HepG2 (cell line): Measurements from ENCODE around the gene NDOR1. TPM values are rescaled to one million over a fixed set of nuclear protein-coding genes. Genes with fewer than 3 reads are reported as not detected.

Experiments used
- BCL6 ChIP-seq: IDR thresholded peaks from 2 replicates; pipeline ENCODE4 v1.6.1; 2016; ENCODE audit warnings: missing genetic modification reagents, missing compliant biosample characterization
- CREBL2 ChIP-seq: sonication (generic); formaldehyde crosslinking; IDR thresholded peaks from 2 replicates; pipeline ENCODE4 v1.8.1; 2023; ENCODE audit warnings: missing genetic modification reagents, mild to moderate bottlenecking, borderline replicate concordance
- FOXC1 ChIP-seq: sonication (generic); formaldehyde crosslinking; IDR thresholded peaks from 2 replicates; pipeline ENCODE4 v1.8.0; 2022; ENCODE audit warnings: mild to moderate bottlenecking, missing genetic modification reagents, borderline replicate concordance
- MZF1 ChIP-seq: sonication (generic); formaldehyde crosslinking; IDR thresholded peaks from 2 replicates; pipeline ENCODE4 v1.8.1; 2023; ENCODE audit warnings: mild to moderate bottlenecking, missing genetic modification reagents, borderline replicate concordance
- NFYC ChIP-seq: IDR thresholded peaks from 2 replicates; pipeline ENCODE4 v1.6.1; 2016; ENCODE audit warnings: missing genetic modification reagents, missing compliant biosample characterization
- PAX8 ChIP-seq: sonication (generic); formaldehyde crosslinking; IDR thresholded peaks from 2 replicates; pipeline ENCODE4 v1.8.0; 2022; ENCODE audit warnings: mild to moderate bottlenecking, missing genetic modification reagents, borderline replicate concordance
- PRDM15 ChIP-seq: sonication (generic); formaldehyde crosslinking; IDR thresholded peaks from 2 replicates; pipeline ENCODE4 v1.4.0; 2020; ENCODE audit warnings: missing genetic modification reagents
- SNAPC2 ChIP-seq: sonication (generic); formaldehyde crosslinking; IDR thresholded peaks from 2 replicates; pipeline ENCODE4 v1.8.1; 2022; ENCODE audit warnings: mild to moderate bottlenecking, missing genetic modification reagents
- SP2 ChIP-seq: sonication (generic); formaldehyde crosslinking; IDR thresholded peaks from 2 replicates; pipeline ENCODE4 v1.5.1; 2020; ENCODE audit warnings: mild to moderate bottlenecking, missing genetic modification reagents
- SYNCRIP ChIP-seq: fragments of 200-400 bp; formaldehyde crosslinking; IDR thresholded peaks from 2 replicates; pipeline ENCODE4 v1.6.1; 2018; ENCODE audit warnings: mild to moderate bottlenecking, low read depth, low read length; ENCODE audit not compliant: insufficient read depth
- TAF15 ChIP-seq: fragments of 200-400 bp; formaldehyde crosslinking; IDR thresholded peaks from one replicate; pipeline ENCODE4 v1.6.1; 2018; ENCODE audit warnings: mild to moderate bottlenecking, low read depth, low read length; ENCODE audit not compliant: poor library complexity, severe bottlenecking
- ZFP36 ChIP-seq: fragments of 150-350 bp; IDR thresholded peaks from 2 replicates; pipeline ENCODE4 v1.6.1; 2018; ENCODE audit warnings: borderline replicate concordance, low read length, low read depth; ENCODE audit not compliant: partially characterized antibody
- ZFY ChIP-seq: sonication (generic); formaldehyde crosslinking; IDR thresholded peaks from 2 replicates; pipeline ENCODE4 v1.4.0; 2020; ENCODE audit warnings: missing genetic modification reagents
- ZNF251 ChIP-seq: sonication (generic); formaldehyde crosslinking; IDR thresholded peaks from 2 replicates; pipeline ENCODE4 v1.9.0; 2021; ENCODE audit warnings: mild to moderate bottlenecking, missing genetic modification reagents
- ZNF407 ChIP-seq: sonication (generic); formaldehyde crosslinking; IDR thresholded peaks from one replicate; pipeline ENCODE4 v1.5.1; 2020; ENCODE audit warnings: mild to moderate bottlenecking, missing genetic modification reagents; ENCODE audit errors: not compliant biosample characterization
- ZNF652 ChIP-seq: IDR thresholded peaks from 2 replicates; pipeline ENCODE4 v1.6.1; 2016; ENCODE audit warnings: low read depth, borderline replicate concordance
- ZNF850 ChIP-seq: sonication (generic); formaldehyde crosslinking; conservative IDR thresholded peaks from 2 replicates; pipeline ENCODE4 v1.9.0; 2021; ENCODE audit warnings: mild to moderate bottlenecking, missing genetic modification reagents
- polyA plus RNA-seq, 8 experiments: library from polyadenylated mRNA; depleted of rRNA in 3 of 8; stranded (reverse) in 7 of 8; unstranded in 1 of 8; fragments of >200 nt; fragmentation: Illumina TruSeq in 4 of 8; extraction: Trizol in 4 of 8; gene quantifications; 2 replicates each; pipeline versions ENCODE4 v1.2.1 to v1.2.3, GENCODE V29; 2011 to 2016; ENCODE audit warnings: low read depth in 4 of 8, missing spikeins in 1 of 8, mixed read lengths in 1 of 8; ENCODE audit not compliant: insufficient read depth in 1 of 8
- total RNA-seq, 5 experiments: library from RNA; depleted of rRNA; stranded (reverse); fragments of >200 nt; fragmentation: Illumina TruSeq; extraction: Trizol; gene quantifications; 2 replicates each; pipeline ENCODE4 v1.2.3, GENCODE V29; 2016; ENCODE audit warnings: low read depth in 1 of 5

Gene NDOR1
- total and polyA plus RNA-seq, 2 of the 13 experiments (the other 11 are each of a cell fraction or from before 2014, with no cell fraction given), result 3.6 to 8.7 TPM

- TF ChIP-seq ZNF407 (CRISPR knock-in tag), result no peak
- no peak for TF ChIP-seq BCL6 (CRISPR knock-in tag)
- TF ChIP-seq ZFP36, result no peak
- no peak for TF ChIP-seq FOXC1 (CRISPR knock-in tag)
- TF ChIP-seq MZF1 (CRISPR knock-in tag), result no peak
- peak; percentile 15; the same call in 1 of the 2 replicates for TF ChIP-seq NFYC
- TF ChIP-seq ZNF652 (CRISPR knock-in tag), result no peak
- no peak for TF ChIP-seq SYNCRIP
- TF ChIP-seq CREBL2, result no peak
- TF ChIP-seq PAX8 (CRISPR knock-in tag), result no peak
- TF ChIP-seq ZFY (CRISPR knock-in tag), result no peak
- no peak for TF ChIP-seq TAF15
- TF ChIP-seq PRDM15 (CRISPR knock-in tag), result no peak
- TF ChIP-seq SP2, result 0 out of 2 replicates have a peak, but pooled peaks have one; percentile 48
- no peak for TF ChIP-seq SNAPC2 (CRISPR knock-in tag)
- no peak for TF ChIP-seq ZNF850 (CRISPR knock-in tag)
- TF ChIP-seq ZNF251 (CRISPR knock-in tag), result no peak
These were observed 23.0 kb downstream of the NDOR1 start (continued) for GRCh38 chr9:137228506-137228967.
